Kidney epithelial cell (primary cell): Measurements from ENCODE around the gene STK17B. TPM values are rescaled to one million over a fixed set of nuclear protein-coding genes. Genes with fewer than 3 reads are reported as not detected.

ENCODE experiments used
- DNase-seq: peaks from one replicate; pipeline ENCODE4 v3.0.0-alpha.2; 2010; ENCODE audit warnings: low read depth
- H3K27me3 ChIP-seq: 2 replicates; pipeline ENCODE4 v1.6.0; 2011; ENCODE audit warnings: low read length; ENCODE audit not compliant: control insufficient read depth, insufficient read depth
- H3K36me3 ChIP-seq: 2 replicates; pipeline ENCODE4 v1.5.1; 2011; ENCODE audit warnings: low read length; ENCODE audit not compliant: control insufficient read depth, insufficient read depth
- H3K4me3 ChIP-seq: 2 replicates; pipeline ENCODE4 v1.5.1; 2011; ENCODE audit warnings: low read depth, mild to moderate bottlenecking, control low read depth, low read length
- total RNA-seq: library from RNA; depleted of rRNA; stranded (reverse); fragments of >200 nt; gene quantifications from 2 replicates; pipeline ENCODE4 v1.2.3, GENCODE V29; 2015
- TF ChIP-seq, protein P1 (sequence below): IDR thresholded peaks from 2 replicates; pipeline ENCODE4 v1.5.1; 2011; ENCODE audit warnings: mild to moderate bottlenecking, moderate library complexity, low read length, control low read depth, inconsistent platforms; ENCODE audit not compliant: insufficient read depth, poor library complexity, severe bottlenecking

Gene STK17B
- total RNA-seq, 1 donor from 2014 or later: 8.2 TPM

DNA sequence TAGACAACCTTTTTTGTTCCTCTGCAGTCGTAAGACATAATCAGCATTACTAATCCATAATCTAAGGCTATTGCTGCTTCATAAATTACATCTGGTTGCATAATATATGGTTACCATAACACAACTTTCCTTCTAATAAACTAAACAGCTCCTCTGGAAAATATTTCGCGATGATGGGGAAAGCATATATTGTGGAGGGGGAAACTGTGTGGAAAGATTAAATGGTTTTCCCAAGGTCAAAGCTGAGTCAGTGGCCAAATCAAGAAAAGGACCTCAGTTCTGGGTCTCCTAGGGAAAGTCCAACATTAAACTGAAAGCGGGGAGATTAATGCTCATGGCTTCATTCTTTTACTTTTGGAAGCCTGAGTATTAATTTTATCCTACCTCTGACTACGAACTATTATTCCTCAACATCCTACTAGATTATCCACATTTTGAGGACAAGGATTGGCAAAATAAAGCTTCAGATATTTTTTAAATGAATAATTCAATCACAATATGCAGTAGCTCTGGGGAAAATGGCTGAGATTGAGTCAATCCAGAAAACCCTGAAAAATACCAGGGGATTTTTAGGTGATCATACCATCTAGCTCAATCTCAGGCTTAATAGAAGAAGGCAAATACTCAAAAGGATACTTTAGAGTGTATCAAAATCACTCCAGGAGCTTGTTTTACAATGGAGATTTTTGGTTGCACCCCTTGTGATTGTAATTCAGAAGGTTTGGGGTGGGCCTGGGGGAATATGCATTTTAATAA is 33.8 kb upstream of the STK17B start:
- H3K27me3 ChIP-seq: no peaks in the 10 kb centered on the region
- H3K4me3 ChIP-seq: no peak overlapping the region
- TF ChIP-seq, protein P1, sequence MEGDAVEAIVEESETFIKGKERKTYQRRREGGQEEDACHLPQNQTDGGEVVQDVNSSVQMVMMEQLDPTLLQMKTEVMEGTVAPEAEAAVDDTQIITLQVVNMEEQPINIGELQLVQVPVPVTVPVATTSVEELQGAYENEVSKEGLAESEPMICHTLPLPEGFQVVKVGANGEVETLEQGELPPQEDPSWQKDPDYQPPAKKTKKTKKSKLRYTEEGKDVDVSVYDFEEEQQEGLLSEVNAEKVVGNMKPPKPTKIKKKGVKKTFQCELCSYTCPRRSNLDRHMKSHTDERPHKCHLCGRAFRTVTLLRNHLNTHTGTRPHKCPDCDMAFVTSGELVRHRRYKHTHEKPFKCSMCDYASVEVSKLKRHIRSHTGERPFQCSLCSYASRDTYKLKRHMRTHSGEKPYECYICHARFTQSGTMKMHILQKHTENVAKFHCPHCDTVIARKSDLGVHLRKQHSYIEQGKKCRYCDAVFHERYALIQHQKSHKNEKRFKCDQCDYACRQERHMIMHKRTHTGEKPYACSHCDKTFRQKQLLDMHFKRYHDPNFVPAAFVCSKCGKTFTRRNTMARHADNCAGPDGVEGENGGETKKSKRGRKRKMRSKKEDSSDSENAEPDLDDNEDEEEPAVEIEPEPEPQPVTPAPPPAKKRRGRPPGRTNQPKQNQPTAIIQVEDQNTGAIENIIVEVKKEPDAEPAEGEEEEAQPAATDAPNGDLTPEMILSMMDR: no peak
- H3K36me3 ChIP-seq: no peaks in the 10 kb centered on the region
- no peak for DNase-seq

DNA sequence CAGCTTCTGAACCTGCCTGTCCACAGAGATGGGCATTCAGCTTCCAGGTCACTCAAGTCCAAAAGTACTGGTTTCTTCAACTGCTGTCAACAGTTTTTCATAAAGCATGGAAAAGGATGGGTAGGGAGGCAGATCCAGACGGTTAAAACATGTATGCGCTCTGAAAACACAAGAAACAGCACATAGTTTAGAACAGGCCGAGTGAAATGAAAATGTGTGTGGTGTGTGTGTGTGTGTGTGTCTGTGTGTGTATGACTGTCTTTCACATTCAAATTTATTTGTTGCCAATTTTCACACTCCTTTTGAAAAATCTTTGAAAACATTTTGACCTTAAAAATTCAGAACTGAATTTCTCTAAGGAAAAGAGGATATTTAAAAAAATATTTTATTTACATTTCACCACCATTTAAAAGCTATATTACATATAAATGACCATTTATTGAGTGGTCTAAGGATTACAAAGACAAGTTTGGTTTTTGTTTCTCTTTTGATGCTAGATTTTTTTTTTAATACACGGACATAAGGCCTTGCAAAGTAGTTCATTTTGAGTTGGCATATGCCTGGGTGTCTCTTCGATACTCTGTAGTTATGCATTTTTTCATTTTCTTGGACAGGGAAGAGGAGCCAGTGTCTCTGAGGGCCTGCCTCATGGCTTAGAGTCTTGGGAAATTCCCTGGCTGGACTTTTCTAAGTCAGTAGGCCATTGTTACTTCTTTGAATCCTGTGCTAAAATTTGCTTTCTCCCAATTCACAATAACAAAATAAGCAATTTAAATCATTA is 30.0 kb upstream of the STK17B start:
- no peak for DNase-seq
- no peaks in the 10 kb centered on the region for H3K27me3 ChIP-seq
- H3K36me3 ChIP-seq: no peaks in the 10 kb centered on the region
- TF ChIP-seq, protein P1: no peak
- no peak overlapping the region for H3K4me3 ChIP-seq

DNA sequence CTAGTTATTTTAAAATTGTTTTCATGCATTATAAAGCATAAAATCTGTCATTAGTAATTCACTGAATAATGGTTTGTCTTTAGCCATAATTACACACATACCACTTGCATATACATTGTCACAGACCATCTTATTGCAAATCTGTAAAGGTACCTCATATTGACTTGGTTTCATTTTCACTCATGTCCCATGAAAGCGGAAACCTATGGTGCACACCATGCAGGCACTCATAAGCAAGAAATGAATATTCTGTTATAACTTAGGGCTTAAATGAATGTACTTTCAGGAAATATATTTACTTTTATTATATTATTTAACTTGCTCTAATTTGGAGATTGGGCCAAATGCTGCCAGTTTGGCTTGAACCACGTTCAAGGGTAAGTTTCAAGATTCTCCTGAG is 29.2 kb upstream of the STK17B start:
- Histone ChIP-seq H3K4me3 (no peak overlapping the region), H3K36me3 (no peaks in the 10 kb centered on the region), H3K27me3 (no peaks in the 10 kb centered on the region)
- no peak for DNase-seq
- TF ChIP-seq, protein P1: no peak

DNA sequence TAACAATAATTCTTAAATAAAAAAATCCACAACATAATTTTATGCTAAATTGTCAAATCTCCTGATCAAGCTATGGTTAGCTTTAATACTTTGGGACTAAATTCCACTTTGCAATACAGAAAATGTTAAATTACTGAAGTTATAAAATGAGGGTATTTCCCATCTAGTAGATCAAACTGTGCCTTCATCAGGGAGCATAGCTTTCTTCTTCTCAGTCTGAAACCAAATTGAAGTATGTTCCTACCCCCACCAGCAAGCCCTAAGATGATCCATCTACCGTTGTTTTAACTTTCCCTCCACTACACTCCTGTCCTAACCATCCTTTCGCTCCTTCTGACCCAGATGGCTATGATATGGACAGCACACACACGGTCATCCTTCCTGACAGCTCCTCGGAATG is 24.4 kb upstream of the STK17B start:
- Histone ChIP-seq H3K36me3 (no peaks in the 10 kb centered on the region), H3K4me3 (no peak overlapping the region), H3K27me3 (no peaks in the 10 kb centered on the region)
- no peak for DNase-seq
- TF ChIP-seq, protein P1: no peak

DNA sequence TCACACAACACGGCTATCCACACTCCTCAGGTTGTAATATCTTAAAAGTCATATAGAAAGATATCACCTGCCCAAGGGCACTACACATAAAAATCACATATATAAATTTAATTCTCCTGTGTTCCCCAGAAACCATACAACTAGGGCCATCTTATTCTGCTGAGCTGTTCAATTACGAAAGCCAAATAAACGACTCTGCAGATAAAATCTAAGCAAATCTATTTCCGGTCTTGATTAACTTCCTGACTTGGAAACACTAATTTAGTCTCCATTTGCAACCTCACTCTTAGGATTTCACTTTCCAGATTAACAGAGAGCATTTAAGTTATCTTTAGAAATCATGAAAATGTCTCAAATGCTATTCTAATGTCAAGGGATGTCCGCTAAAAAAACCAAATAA is 23.9 kb upstream of the STK17B start:
- TF ChIP-seq, protein P1: no peak
- no peak for DNase-seq

More for the DNA sequence above, 23.9 kb upstream of the STK17B start:
- no peaks in the 10 kb centered on the region for H3K27me3 ChIP-seq
- no peak overlapping the region for H3K4me3 ChIP-seq
- H3K36me3 ChIP-seq: no peaks in the 10 kb centered on the region
